GM12878 (cell line): ENCODE results near the gene KCNK5. TPM values are rescaled to one million over a fixed set of nuclear protein-coding genes. Genes with fewer than 3 reads are reported as not detected.

Experiments
- ATAC-seq: fragments of 200-7000 bp; cut with Tn5 transposase; 3 replicates; pipeline ENCODE4 v1.9.1; 2020; ENCODE audit warnings: mild to moderate bottlenecking, moderate library complexity
- BruUV-seq: library from RNA; stranded (reverse); fragments of 400-500 nt; replicated peaks from 2 replicates; lab custom pipeline; 2021; lab: Mats Ljungman, UMichigan
- CTCF ChIA-PET: fragments of 300-600 bp; sonication (Branson Sonifier 250); formaldehyde crosslinking; extraction: SDS; loops from one replicate; lab custom pipeline; 2021; ENCODE audit warnings: inconsistent platforms; lab: Yijun Ruan, JAX
- POLR2A ChIA-PET: fragments of 350-600 bp; formaldehyde crosslinking; extraction: SDS; loops from one replicate; lab custom pipeline; 2021; ENCODE audit warnings: inconsistent platforms; lab: Charles Lee
- RAD21 ChIA-PET: fragments of 300-600 bp; sonication (Branson Sonifier 250); formaldehyde crosslinking; loops from one replicate; lab custom pipeline; 2023; ENCODE audit warnings: antibody characterized with exemption; ENCODE audit not compliant: unreplicated experiment; lab: Charles Lee
- SMC1A ChIA-PET: fragments of 300-600 bp; sonication (Branson Sonifier 250); formaldehyde crosslinking; loops from one replicate; lab custom pipeline; 2023; ENCODE audit not compliant: unreplicated experiment, uncharacterized antibody; lab: Charles Lee
- DNase-seq: peaks from one replicate; pipeline ENCODE4 v3.0.0-alpha.2; 2011; ENCODE audit warnings: low read depth, low spot score
- FAIRE-seq: peaks from 3 replicates; lab custom pipeline; 2011; peaks lifted over from hg19 to GRCh38; lab: Jason Lieb, UNC
- H2AFZ ChIP-seq: 2 replicates; pipeline ENCODE4 v1.6.0; 2011; ENCODE audit warnings: low read depth, low read length, control low read depth; ENCODE audit not compliant: control insufficient read depth
- H3K27ac ChIP-seq: 2 replicates; pipeline ENCODE4 v1.5.1; 2011; ENCODE audit warnings: control low read depth; ENCODE audit not compliant: control insufficient read depth, insufficient read depth
- H3K27me3 ChIP-seq, 2 experiments: replicated peaks in 1 of 2; 2 replicates each; pipeline versions ENCODE4 v1.6.0 to v1.6.1; 2011; ENCODE audit warnings: low read length in 1 of 2; ENCODE audit not compliant: control insufficient read depth in 2 of 2, insufficient read depth in 2 of 2
- H3K36me3 ChIP-seq, 2 experiments: 2 replicates each; pipeline ENCODE4 v1.5.1; 2011; ENCODE audit warnings: low read length in 1 of 2; ENCODE audit not compliant: control insufficient read depth in 2 of 2, insufficient read depth in 2 of 2
- H3K4me1 ChIP-seq: 2 replicates; pipeline ENCODE4 v1.6.1; 2011; ENCODE audit warnings: mild to moderate bottlenecking, low read length, moderate library complexity, mixed read lengths; ENCODE audit not compliant: control insufficient read depth, insufficient read depth
- H3K4me2 ChIP-seq: 2 replicates; pipeline ENCODE4 v1.6.0; 2011; ENCODE audit warnings: control low read depth; ENCODE audit not compliant: control insufficient read depth, insufficient read depth
- H3K4me3 ChIP-seq: fragments of 200-600 bp; sonication (generic); 2 replicates; pipeline ENCODE4 v1.5.1; 2016
- H3K79me2 ChIP-seq: 2 replicates; pipeline ENCODE4 v1.6.0; 2011; ENCODE audit warnings: low read length; ENCODE audit not compliant: control insufficient read depth, insufficient read depth
- H3K9ac ChIP-seq: 2 replicates; pipeline ENCODE4 v1.8.0; 2011; ENCODE audit warnings: low read length, control low read depth, mixed read lengths; ENCODE audit not compliant: control insufficient read depth, insufficient read depth
- H3K9me3 ChIP-seq: replicated peaks from 3 replicates; pipeline ENCODE4 v1.5.1; 2011; ENCODE audit warnings: mild to moderate bottlenecking, low read length; ENCODE audit not compliant: control insufficient read depth, insufficient read depth
- H4K20me1 ChIP-seq: 2 replicates; pipeline ENCODE4 v1.6.0; 2011; ENCODE audit not compliant: control insufficient read depth, insufficient read depth
- ATF7 ChIP-seq: fragments of 450-650 bp; IDR thresholded peaks from 2 replicates; pipeline ENCODE4 v1.6.1; 2016; ENCODE audit warnings: low read depth, mild to moderate bottlenecking
- CEBPB ChIP-seq, 2 experiments: fragments of 150-350 bp in 1 of 2; IDR thresholded peaks; 2 replicates each; pipeline ENCODE4 v1.6.1; 2012 to 2014; ENCODE audit warnings: low read depth in 2 of 2, low read length in 2 of 2, borderline replicate concordance in 1 of 2, inconsistent platforms in 1 of 2
- CHD2 ChIP-seq: IDR thresholded peaks from 2 replicates; pipeline ENCODE4 v1.6.1; 2011; ENCODE audit warnings: low read depth, low read length, improper control_type of control experiment, borderline replicate concordance
- CHD4 ChIP-seq: fragments of 200-600 bp; sonication (generic); IDR thresholded peaks from 2 replicates; pipeline ENCODE4 v1.6.1; 2016; ENCODE audit warnings: mild to moderate bottlenecking
- EED ChIP-seq: sonication (generic); IDR thresholded peaks from 2 replicates; pipeline ENCODE4 v1.6.1; 2016; ENCODE audit warnings: antibody characterized with exemption, low read depth
- IKZF1 ChIP-seq: fragments of 450-650 bp; conservative IDR thresholded peaks from 2 replicates; pipeline ENCODE4 v1.6.1; 2017; ENCODE audit warnings: antibody characterized with exemption, mild to moderate bottlenecking
- MTA2 ChIP-seq: fragments of 450-650 bp; IDR thresholded peaks from 2 replicates; pipeline ENCODE4 v1.6.1; 2016; ENCODE audit warnings: low read depth, mild to moderate bottlenecking, moderate library complexity
- MTA3 ChIP-seq: IDR thresholded peaks from 2 replicates; pipeline ENCODE4 v1.6.1; 2012; ENCODE audit warnings: low read length, inconsistent platforms, borderline replicate concordance
- NBN ChIP-seq: fragments of 450-650 bp; IDR thresholded peaks from 2 replicates; pipeline ENCODE4 v1.6.1; 2016
- NFIC ChIP-seq: IDR thresholded peaks from 2 replicates; pipeline ENCODE4 v1.6.1; 2012; ENCODE audit warnings: low read depth, mild to moderate bottlenecking, inconsistent platforms, low read length, moderate library complexity
- NFXL1 ChIP-seq: fragments of 450-650 bp; IDR thresholded peaks from 2 replicates; pipeline ENCODE4 v1.6.1; 2017; ENCODE audit warnings: antibody characterized with exemption, mild to moderate bottlenecking, borderline replicate concordance
- POLR2AphosphoS2 ChIP-seq: IDR thresholded peaks from 2 replicates; pipeline ENCODE4 v1.6.1; 2011; ENCODE audit warnings: low read depth, mild to moderate bottlenecking, low read length, improper control_type of control experiment, moderate library complexity
- RBBP5 ChIP-seq: fragments of 200-600 bp; sonication (generic); conservative IDR thresholded peaks from 2 replicates; pipeline ENCODE4 v1.6.1; 2016
- SREBF1 ChIP-seq: IDR thresholded peaks from 2 replicates; pipeline ENCODE4 v1.6.1; 2012; ENCODE audit warnings: mild to moderate bottlenecking, low read length
- STAT1 ChIP-seq: fragments of 450-650 bp; conservative IDR thresholded peaks from 2 replicates; pipeline ENCODE4 v1.6.1; 2014; ENCODE audit warnings: antibody characterized with exemption, mild to moderate bottlenecking
- WGBS: methylation state at CpG from one replicate; pipeline ENCODE4 v1.1.6; 2016; ENCODE audit warnings: low lambda C conversion rate; ENCODE audit not compliant: insufficient replicate concordance, insufficient coverage; ENCODE audit errors: missing lambda C conversion rate; 5-methylcytosine and 5-hydroxymethylcytosine counted together
- in situ Hi-C: fragments of 300-500 bp; cut with MboI; formaldehyde crosslinking; loops from 9 replicates; pipeline ENCODE4 v1.14.3; 2018; ENCODE audit warnings: mixed read lengths
- intact Hi-C: fragments of 100-400 bp; cut with micrococcal nuclease; formaldehyde crosslinking; loops from one replicate; pipeline ENCODE4 v1.14.2; 2022; ENCODE audit not compliant: unreplicated experiment
- polyA plus RNA-seq, 11 experiments: library from polyadenylated mRNA; depleted of rRNA in 4 of 11; unstranded in 6 of 11; stranded (reverse) in 5 of 11; fragments of >200 nt; fragmentation: Nextera tagmentation in 4 of 11; fragmentation: Illumina TruSeq in 1 of 11; extraction: Ambion mirVana in 4 of 11; extraction: Trizol in 1 of 11; gene quantifications; 1 replicate in 1 of 11; 2 replicates in 10 of 11; pipeline versions ENCODE4 v1.2.1 to v1.2.3, GENCODE V29; 2011 to 2016; ENCODE audit warnings: inconsistent platforms in 2 of 11, missing spikeins in 2 of 11, low read depth in 1 of 11
- total RNA-seq, 4 experiments: library from RNA; depleted of rRNA in 3 of 4; stranded (reverse); fragments of >200 nt in 3 of 4; fragmentation: Illumina TruSeq in 1 of 4; extraction: Trizol in 1 of 4; gene quantifications; 2 replicates each; pipeline versions ENCODE4 v1.2.1 to v1.2.3, GENCODE V29; 2013 to 2021
- TF ChIP-seq, protein P1 (sequence below): IDR thresholded peaks from 2 replicates; pipeline ENCODE4 v1.6.1; 2012; ENCODE audit warnings: low read depth, low read length, improper control_type of control experiment
- TF ChIP-seq, protein P2 (sequence below): fragments of 450-650 bp; IDR thresholded peaks from 2 replicates; pipeline ENCODE4 v1.6.1; 2017; ENCODE audit warnings: borderline replicate concordance

Gene KCNK5
- total and polyA plus RNA-seq, 10 of the 15 experiments (the other 5 are each of a cell fraction or from before 2014, with no cell fraction given) = 0.11 to 4.2 (median 2.1) TPM

DNA sequence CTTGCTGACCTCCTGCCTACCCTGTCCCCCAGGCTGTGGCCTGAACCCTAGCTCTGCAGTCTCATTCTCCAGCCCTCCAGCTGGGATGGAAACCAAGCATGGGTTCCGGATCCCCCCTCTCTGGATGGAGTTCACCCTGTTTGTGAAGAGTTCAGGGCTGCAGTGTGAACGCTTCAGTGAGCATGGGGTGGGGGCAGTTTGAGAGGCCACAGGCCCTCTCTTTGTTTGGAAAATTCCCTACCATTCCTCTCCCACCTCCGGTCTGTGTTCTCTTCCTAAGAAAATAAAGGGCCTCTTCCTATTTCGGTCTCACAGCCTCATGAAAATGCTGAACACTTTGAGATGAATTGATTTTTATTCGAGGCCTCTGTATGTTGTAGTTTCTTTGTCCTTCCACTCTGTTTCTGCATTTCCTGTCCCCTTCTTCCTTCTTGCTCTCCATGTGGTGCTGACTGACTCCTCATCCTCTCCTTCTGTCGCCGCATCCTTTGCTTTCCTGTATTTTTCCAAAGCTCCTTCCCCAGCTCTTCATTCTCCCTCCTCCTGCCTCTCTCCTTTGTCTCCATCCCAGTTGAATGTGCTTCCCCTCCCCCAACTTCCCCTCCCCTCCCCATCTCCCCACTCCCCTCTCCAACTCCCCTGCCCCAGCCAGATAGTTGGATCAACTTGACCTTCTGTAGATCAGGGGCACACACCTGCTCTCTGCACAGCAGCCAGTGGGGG lies 2.4 kb upstream of the KCNK5 start (continued):
- TF ChIP-seq SREBF1 = no peak

DNA sequence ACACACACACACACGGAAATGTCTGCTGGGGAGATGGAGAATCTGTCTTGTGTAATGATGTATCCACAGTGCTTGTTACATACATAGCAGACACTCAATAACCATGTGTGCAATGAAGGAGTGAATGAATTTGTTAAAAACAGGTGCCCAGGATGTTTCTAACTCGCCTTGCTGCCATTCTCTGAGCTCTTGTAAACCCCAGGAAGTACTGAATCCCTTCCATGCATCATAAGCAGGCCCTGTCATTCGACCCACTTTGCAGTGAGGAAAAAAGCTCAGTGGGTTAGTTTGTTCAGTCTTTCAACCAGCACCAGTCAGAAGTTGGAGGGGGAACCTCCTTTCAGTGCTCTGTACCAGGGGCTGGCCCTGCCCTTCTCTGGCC lies 1.4 kb upstream of the KCNK5 start:
- Histone ChIP-seq H2AFZ (no peak overlapping the region), H3K9me3 (no peaks in the 10 kb centered on the region), H3K27me3 (peaks cover 0 to 3% of the 10 kb centered on the region in 2 experiments; a peak in 3 of 4 replicates), H3K79me2 (peaks cover 9% of the 10 kb centered on the region), H4K20me1 (no peaks in the 10 kb centered on the region), H3K27ac (no peak overlapping the region), H3K4me1 (peaks cover 8% of the 10 kb centered on the region; the same call in 1 of the 2 replicates), H3K4me3 (no peak overlapping the region), H3K36me3 (no peaks in the 10 kb centered on the region), H3K4me2 (no peak overlapping the region), H3K9ac (no peak overlapping the region)
- ChIA-PET POLR2A (no interaction called here), SMC1A (interaction anchor here (1.5 to 4.3 kb wide), 2 partner anchors 14 to 72 kb away, joined by 5 to 32 read pairs; no protein-coding TSS in a partner anchor), RAD21 (no interaction called here), CTCF (interaction anchor here (0.7 to 1.0 kb wide), 2 partner anchors 71 to 73 kb away, joined by 3 to 4 read pairs; no protein-coding TSS in a partner anchor)
- 29% methylated on average over 3 of the region's 3 CpGs for WGBS
- no TSS peak for BruUV-seq
- in situ Hi-C loops = no loop called here
- FAIRE-seq (no peak), ATAC-seq (no peak), DNase-seq (no peak)
- intact Hi-C loops = no loop called here
- TF ChIP-seq STAT1 (no peak), NFXL1 (no peak), CHD4 (no peak), RBBP5 (no peak), IKZF1 (no peak), MTA3 (no peak), CEBPB (IDR thresholded peaks at IDR 0.05; ENCODE audit: borderline replicate concordance in 1 of 2, low read depth in 2 of 2, low read length in 2 of 2) (no peak), NBN (no peak), NFIC (no peak), ATF7 (no peak), POLR2AphosphoS2 (no peak), CHD2 (no peak), MTA2 (no peak), EED (no peak)
- TF ChIP-seq, protein P1, sequence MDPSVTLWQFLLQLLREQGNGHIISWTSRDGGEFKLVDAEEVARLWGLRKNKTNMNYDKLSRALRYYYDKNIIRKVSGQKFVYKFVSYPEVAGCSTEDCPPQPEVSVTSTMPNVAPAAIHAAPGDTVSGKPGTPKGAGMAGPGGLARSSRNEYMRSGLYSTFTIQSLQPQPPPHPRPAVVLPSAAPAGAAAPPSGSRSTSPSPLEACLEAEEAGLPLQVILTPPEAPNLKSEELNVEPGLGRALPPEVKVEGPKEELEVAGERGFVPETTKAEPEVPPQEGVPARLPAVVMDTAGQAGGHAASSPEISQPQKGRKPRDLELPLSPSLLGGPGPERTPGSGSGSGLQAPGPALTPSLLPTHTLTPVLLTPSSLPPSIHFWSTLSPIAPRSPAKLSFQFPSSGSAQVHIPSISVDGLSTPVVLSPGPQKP = no peak
- TF ChIP-seq, protein P2, sequence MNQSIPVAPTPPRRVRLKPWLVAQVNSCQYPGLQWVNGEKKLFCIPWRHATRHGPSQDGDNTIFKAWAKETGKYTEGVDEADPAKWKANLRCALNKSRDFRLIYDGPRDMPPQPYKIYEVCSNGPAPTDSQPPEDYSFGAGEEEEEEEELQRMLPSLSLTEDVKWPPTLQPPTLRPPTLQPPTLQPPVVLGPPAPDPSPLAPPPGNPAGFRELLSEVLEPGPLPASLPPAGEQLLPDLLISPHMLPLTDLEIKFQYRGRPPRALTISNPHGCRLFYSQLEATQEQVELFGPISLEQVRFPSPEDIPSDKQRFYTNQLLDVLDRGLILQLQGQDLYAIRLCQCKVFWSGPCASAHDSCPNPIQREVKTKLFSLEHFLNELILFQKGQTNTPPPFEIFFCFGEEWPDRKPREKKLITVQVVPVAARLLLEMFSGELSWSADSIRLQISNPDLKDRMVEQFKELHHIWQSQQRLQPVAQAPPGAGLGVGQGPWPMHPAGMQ = no peak
